ENCODE data around the gene MAP3K14.

GRCh38 chr17:45230787-45231480 lies 85.9 kb downstream of the MAP3K14 start:
- TF ChIP-seq TAF1 (IDR thresholded peaks at IDR 0.05; ENCODE audit: low read depth) (no peak), EP300 (IDR thresholded peaks at IDR 0.05; ENCODE audit: borderline replicate concordance) (no peak), EGR1 (IDR thresholded peaks at IDR 0.05) (no peak), REST (IDR thresholded peaks at IDR 0.05; ENCODE audit: low read depth) (no peak), USF1 (IDR thresholded peaks at IDR 0.05) (no peak), TEAD4 (IDR thresholded peaks at IDR 0.05) (no peak), CEBPB (IDR thresholded peaks at IDR 0.05) (no peak), RAD21 (IDR thresholded peaks at IDR 0.05; ENCODE audit: low read depth) (no peak), YY1 (IDR thresholded peaks at IDR 0.05; ENCODE audit: low read depth) (no peak), TCF12 (IDR thresholded peaks at IDR 0.05; ENCODE audit: low read depth) (no peak), NFIC (IDR thresholded peaks at IDR 0.05) (no peak), FOXM1 (IDR thresholded peaks at IDR 0.05; ENCODE audit: borderline replicate concordance, low read depth) (no peak)

Measured in Ishikawa (cell line).